GM19239 (cell line): Measurements from ENCODE around the gene DRAXIN.

ENCODE experiments used
- DNase-seq: peaks from one replicate; pipeline ENCODE4 v3.0.0; 2011; ENCODE audit warnings: low spot score; ENCODE audit not compliant: insufficient read length
- FAIRE-seq: peaks from 2 replicates; lab custom pipeline; 2011; peaks lifted over from hg19 to GRCh38; lab: Jason Lieb, UNC

Gene DRAXIN

DNA sequence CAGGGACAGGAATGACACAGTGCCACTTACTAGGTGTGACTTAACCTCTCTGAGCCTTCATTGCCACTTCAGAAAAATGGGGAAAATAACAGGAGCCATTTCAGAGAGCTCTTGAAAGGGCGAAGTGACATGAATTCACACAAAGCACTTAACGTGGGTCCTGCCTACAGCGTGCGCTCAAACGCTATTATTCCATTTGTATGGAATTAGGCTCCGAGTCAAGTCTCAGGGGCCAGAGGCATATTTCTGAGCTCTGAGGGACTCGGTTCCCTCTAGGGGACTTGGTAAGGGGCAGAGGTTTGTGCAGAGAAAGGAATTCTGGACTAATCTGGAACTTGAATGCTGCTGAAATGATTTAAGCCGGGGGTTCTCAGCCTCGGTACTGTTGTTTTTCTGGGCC lies 14.1 kb downstream of the DRAXIN start:
- no peak for FAIRE-seq
- no peak for DNase-seq

DNA sequence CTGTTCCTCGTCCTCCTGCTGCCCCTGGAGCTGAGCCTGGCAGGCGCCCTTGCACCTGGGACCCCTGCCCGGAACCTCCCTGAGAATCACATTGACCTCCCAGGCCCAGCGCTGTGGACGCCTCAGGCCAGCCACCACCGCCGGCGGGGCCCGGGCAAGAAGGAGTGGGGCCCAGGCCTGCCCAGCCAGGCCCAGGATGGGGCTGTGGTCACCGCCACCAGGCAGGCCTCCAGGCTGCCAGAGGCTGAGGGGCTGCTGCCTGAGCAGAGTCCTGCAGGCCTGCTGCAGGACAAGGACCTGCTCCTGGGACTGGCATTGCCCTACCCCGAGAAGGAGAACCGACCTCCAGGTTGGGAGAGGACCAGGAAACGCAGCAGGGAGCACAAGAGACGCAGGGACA lies 14.8 kb downstream of the DRAXIN start:
- DNase-seq (no peak), FAIRE-seq (no peak)

DNA sequence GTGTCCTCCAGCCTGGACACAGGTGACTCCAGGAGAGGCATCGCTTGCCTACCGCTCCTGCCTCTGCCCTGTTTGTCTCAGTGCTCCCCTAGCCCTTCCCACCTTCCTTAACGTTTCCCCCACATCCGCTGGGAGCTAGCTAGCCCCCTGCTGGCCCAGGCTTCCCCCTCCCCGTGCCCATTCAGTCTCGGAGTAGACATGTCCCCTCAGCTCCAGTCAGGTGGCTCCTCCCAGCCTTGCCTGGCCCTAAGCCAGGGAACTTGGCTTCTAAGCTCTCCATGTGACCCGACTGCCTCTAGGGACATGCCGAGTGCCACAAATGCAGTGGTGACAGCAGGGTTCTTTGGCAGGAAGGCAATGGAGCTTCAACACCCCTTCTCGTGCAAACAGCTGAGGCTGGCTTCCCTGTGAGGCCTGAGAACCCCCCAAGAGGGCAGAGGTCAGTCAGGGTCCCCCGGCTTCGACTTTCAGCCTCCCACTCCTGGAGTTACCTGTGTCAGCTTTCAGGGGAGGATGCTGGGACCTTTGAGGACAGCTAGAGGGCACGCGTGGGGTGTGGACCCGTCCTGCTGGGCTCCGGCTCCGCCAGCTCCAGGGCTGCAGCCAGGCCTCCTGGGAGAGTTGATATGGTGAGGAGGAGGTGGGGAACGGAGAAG lies 16.2 kb downstream of the DRAXIN start:
- no peak for FAIRE-seq
- no peak for DNase-seq

DNA sequence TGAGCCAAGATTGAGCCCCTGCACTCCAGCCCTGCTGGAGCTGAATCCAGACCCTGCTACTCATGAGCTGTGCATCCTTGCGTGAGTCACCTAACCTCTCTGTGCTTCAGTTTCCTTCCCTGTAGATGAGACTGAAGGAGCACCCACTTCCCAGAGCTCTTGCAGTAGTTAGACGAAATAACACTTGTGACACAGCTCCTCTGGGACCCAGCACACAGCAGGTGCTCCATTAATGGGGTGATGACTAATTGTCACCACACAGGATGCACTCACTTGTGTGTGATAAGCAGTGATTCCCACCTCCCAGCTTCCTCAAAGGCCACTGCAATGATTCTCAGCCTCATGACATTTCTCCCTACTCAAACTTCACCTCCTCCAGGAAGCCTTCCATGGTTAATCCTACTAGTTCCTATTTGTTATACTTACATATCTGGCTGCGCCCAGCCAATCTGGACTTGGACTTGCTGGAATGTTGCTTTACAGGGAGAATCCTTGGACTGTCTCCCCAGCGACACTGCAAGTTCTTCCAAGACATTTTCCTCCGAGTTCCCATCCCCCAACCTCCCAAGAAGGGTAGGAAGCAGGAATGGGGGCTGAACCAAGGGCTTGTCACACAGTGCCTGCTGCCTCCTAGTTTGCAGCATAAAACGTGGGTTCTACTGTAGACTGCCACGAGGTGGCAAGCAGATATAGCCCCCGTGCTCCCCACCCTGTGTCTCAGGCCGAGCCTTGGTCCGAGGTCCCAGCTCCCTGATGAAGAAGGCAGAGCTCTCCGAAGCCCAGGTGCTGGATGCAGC lies 17.2 kb downstream of the DRAXIN start:
- DNase-seq (no peak), FAIRE-seq (no peak)

DNA sequence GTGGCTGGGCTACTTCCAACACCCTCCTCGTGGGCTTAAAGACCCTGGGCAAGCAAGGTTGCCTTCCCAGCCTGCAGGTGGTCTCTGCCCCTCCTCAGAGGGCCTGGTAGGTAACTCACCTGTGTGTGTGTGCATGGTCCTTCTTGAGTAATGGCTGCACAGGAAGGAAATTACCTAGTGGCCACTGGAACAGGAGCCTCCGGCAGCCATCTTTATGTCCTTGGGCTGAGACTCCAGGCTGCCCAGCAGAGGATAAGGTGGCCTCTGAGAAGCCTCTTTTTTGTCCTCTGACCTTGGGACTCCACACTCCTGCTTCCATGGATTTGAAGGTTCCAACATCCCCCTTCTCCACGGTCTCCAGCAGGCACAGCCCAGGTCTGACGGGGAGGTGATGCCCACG lies 20.0 kb downstream of the DRAXIN start:
- FAIRE-seq (no peak), DNase-seq (no peak)

DNA sequence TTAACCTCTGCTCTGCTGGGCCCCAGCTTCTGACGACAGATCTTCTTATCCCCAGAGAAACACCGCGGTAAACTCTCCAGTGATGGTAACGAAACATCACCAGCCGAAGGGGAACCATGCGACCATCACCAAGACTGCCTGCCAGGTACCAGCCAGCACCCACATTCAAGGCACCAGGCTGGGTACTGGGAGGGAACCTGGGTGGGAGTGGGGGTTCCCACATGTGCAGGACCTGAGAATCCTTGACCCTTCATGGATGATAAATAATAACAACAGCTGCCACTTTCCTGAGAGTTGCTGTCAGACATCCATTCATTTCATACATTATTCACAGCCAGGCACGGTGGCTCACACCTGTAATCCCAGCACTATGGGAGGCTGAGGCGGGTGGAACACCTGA lies 20.8 kb downstream of the DRAXIN start:
- no peak for DNase-seq
- no peak for FAIRE-seq

DNA sequence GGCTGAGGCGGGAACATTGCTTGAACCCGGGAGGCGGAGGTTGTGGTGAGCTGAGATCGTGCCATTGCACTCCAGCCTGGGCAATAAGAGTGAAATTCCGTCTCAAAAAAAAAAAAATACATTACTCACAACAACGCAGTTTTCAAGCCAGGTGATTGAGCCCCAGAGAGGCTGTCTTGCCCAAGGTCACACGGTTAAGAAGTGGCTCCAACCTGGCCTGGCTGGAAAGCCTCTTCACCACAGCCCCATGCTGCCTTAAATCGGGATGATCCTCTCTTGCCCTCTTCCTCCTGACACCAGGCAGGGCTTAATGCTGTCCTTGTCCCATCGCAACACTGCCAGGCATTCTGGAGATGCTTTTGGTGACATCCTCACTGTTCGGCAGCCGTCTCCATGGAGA lies 21.6 kb downstream of the DRAXIN start:
- DNase-seq, result no peak
- FAIRE-seq, result no peak

DNA sequence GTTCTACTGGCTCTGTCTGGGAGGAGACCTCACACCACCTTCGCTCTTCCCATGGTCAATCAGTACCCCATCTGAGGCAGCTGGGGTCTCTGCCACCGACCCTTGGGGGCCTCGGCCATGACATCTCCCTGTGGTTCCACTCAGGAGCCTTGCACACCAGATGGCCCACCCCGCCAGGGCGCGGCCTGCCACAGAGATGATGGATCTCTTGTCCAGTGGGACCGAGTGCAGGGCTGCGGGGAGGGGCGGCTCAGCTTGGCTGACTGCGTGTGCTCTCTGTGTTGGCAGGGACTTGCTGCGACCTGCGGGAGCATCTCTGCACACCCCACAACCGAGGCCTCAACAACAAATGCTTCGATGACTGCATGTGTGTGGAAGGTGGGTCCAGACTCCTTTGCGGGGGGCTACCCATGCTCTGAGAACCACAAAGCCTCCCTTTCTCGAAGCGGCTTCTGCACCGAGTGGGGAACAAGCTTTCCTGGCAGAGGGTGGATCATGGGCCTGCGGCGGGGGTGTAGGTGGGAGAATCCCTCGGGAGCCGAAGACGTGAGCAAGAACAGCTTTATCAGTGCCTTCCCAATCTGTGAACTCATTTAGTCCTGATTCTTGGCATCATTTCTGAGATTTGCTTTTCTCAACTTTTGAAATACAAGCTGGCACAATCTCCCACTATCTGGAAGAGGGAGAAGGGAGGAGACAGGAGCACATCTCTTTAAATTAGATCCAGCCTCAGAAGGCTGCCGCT lies 23.5 kb downstream of the DRAXIN start:
- DNase-seq (no peak), FAIRE-seq (no peak)

DNA sequence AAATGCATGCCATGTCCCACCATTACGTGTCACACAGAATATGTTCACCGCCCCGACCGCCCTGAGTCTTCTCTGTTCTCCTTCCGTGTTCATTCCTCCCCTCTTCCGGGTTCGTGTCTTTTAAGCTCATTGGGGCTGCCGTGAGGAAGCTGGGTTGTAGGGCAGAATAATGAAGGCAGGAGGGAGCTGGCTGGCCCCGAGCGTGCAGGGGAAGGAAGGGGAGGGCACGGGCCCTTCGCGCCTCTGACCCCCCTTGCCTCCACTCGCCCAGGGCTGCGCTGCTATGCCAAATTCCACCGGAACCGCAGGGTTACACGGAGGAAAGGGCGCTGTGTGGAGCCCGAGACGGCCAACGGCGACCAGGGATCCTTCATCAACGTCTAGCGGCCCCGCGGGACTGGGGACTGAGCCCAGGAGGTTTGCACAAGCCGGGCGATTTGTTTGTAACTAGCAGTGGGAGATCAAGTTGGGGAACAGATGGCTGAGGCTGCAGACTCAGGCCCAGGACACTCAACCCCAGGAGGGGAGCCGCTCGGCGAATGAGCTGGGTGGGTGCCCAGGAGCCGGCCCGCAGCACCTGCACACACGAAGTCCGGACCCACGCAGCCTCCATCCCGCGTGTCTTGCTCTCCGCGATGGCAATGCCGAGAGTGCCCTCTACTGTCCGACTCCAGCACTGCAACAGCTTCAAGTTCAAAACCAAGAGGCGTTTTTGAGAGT lies 28.0 kb downstream of the DRAXIN start:
- DNase-seq, result peak; percentile 80
- FAIRE-seq, result peak; percentile 89

DNA sequence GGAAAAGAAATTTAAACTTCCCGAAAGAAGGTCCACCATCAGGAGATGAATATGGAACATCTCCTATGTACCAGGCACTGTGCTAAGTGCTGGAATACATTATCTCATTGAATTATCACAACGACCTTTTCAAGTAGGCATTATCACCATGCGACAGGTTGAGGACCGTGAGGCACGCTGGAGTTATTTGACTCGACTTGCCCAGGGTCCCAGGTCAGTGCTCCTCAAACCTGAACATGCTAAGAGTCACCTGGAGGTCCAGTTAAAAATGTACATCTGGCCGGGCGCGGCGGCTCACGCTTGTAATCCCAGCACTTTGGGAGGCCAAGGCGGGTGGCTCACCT lies 28.5 kb downstream of the DRAXIN start:
- no peak for DNase-seq
- FAIRE-seq, result no peak

DNA sequence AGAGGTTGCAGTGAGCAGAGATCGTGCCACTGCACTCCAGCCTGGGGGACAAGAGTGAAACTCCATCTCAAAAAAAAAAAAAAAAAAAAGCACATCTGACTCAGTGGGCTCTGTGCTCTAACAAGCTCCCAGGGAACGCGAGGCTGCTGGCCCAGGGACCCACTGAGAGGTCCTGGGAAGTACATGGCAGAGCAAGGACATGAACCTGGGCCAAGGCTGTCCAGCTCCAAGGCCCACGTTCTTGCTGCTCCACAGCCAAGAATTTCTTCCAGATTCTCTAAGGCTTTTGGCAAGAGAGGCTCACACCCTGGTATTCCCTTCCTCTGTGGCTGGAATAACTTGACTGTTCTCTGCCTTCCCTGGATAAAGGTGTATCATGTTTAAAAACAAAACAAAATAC lies 29.0 kb downstream of the DRAXIN start:
- DNase-seq (no peak), FAIRE-seq (no peak)

DNA sequence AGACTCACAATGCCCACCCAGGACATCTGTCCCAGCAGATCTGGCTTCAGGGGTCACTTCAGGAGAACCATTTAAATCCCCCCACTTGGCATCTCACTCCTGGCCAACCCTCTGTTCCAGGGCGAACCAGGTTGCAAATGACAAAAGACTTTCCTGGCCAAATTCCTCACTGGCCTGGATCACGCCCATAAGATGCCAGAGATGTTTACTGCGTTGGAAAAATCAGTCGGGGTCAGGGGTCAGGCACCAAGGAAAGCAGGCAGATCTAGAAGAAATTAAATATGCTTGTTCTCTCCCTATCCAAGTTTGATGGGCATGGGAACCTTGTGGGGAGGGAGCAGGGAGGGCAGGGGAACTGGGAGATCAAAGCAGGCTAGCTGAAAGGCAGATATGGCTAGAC lies 29.8 kb downstream of the DRAXIN start:
- FAIRE-seq (no peak), DNase-seq (no peak)

DNA sequence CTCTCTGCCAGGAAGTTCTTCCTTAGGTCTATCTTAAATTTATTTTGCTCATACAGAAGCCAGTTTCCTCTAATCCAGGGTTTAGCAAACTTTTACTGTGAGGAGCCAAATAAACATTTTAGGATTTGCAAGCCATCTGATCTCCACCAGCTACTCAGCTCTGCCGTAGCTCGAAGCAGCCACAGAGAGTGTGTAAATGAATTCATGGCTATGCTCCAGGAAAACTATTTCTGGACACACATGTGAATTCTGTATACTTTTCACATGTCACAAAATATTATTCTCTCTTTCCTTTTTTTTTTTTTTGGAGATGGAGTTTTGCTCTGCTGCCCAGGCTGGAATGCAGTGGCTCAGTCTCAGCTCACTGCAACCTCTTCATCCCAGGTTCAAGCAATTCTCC lies 31.0 kb downstream of the DRAXIN start:
- DNase-seq (no peak), FAIRE-seq (no peak)

DNA sequence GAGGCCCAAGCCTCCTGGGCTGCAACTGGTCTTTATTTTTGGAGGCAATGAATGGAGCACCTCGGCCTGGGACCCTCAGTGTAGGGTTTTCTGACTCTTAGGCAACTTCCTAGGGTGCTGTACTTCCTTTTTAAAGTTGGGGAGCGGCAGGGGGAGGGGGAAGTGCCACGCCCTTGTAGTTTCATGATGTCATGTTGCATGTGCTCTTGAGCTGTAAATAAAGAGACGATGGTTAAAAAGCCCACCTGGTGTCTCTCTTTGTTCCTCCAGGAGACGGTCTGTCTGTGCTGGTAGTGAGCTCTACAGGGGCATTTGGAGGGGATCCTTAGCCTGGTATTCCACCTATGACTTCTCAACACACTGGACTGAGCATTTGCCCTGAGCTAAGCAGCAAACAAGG lies 34.1 kb downstream of the DRAXIN start:
- no peak for DNase-seq
- no peak for FAIRE-seq

DNA sequence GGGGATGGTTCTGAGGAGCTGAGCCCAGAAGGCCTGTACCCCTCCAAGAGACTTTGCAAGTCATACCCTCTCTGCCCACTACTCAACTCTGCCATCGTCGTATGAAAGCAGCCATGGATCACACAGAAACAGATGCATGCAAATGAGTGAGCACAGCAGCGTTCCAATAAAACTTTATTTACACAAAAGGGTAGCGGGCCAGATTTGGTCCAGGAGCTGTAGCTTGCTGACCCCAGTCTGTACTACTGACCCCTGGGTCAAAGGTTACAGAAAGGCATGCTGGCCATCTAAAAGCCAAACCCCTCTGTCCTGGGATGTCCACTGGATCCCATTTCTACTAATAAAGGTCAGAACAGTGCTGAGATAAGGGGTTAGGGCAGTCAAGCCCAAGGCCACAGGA lies 35.6 kb downstream of the DRAXIN start:
- no peak for FAIRE-seq

DNA sequence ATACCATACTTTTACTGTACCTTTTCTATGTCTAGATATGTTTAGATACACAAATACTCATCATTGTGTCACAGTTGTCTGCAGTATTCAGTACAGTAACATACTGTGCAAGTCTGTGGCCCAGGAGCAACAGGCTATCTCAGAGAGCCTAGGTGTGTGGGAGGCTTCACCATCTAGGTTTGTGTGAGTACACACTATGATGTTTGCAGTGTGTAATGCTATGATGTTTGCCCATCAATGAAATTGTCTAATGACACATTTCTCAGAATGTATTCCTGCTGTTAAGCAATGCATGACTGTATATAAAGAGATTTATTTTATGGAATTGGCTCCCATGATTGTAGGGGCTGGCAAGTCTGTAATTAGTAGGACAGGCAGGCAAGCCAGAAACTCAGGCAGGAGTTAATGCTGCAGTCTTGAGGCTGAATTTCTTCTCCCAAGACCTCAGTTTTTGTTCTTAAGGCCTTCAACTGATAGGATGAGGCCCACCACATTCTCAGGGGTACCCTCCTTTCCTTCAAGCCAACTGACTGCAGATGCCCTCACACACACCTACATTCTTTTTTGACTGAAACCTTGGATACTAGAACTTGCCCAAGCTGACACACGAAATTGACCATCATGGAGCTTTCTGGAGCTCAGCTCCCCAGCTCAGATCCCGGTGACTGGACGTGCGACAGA lies 36.8 kb downstream of the DRAXIN start:
- FAIRE-seq, result no peak
- no peak for DNase-seq

More for the DNA sequence above, 35.6 kb downstream of the DRAXIN start:
- DNase-seq, result no peak

DNA sequence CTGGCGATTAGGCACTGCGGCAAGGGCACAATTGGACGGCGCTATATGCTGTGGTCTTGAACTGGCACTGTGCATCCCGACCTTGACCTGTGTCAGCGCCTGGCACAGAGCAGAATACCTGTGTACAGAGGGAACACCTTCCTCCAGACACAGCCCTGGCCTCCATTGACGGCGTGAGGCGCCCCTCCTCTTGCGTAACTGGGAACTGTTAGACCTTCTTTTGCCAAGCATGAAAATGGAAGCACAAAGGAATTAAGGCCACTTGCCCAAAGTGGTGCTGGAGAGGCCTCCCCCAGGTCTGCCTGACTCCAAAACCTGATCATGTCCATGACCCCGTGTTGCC lies 37.6 kb downstream of the DRAXIN start:
- no peak for FAIRE-seq
- DNase-seq, result no peak

DNA sequence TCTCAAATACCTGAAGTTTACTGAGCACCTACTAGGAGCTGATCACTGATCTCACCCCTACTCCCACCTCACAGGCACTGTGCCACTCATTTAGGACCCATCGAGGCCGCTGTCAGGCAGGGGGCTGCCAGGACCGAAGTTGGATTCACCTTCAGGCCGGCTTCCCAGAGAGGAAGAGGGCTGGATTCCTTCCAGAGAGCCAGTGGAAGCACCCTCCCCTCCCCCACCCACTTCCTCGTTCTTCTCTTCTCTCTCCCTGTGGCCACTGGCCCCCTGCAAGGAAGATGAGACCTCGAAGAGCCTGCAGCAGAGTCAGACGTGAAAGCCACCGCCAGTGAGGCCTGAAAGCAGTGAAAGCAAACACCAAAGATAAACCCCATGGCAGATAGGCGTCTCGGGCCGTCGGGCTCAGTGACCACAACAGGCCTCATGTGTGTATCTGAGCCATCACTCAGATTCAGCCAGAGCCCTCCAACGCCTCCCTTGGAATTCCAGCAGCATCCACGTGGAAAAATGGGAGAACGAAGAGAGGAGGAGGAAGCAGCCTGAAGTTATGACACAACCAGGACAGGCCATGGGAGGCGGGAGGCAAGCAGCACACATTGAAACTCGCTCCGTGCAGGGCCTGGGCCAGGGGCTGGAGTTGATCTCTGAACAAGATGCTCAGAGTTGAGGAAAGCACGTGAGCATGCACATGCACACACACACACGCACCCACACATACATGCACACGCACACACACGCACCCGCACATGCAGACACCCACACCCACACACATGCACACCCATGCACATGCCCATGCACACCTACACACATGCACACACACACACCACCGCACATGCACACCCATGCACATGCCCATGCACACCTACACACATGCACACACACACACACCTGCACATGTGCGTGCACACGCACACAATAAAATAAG lies 38.3 kb downstream of the DRAXIN start:
- DNase-seq (no peak), FAIRE-seq (no peak)

DNA sequence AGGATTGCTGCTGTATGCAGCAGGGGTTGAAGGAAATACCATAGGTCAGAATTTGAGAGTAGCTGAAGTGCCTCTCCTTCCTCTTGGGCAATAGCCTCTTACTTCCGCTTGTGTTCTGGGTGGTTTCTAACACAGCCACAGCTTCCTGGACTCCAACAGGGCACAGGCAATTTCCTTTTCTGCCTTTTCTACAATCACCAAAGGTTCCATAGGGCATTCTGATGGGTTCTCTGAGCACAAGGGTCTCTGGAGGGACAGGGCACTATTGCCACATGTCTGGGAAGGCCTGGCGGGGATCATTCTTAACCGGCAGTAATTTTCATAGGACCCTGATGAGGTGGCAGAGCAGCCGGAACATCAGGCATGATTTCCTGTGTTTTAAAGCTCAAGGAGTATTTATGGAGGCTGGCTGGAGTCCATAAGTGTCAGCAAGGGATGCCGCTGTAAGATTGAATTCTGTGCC lies 39.0 kb downstream of the DRAXIN start:
- peak; percentile 69 for DNase-seq

More for the DNA sequence above, 39.0 kb downstream of the DRAXIN start:
- FAIRE-seq, result peak; percentile 94
